HG03039 (cell line): ENCODE data around the gene SKP2.
"Not testable (repeated sequence)": the region's sequence is repeated elsewhere in the genome, so short reads cannot be mapped to it uniquely, and the experiment has no call there.

ENCODE experiments used
- ATAC-seq: cut with Tn5 transposase; IDR thresholded peaks from one replicate; pipeline ENCODE4 v1.9.1; 2021; ENCODE audit warnings: mild to moderate bottlenecking, moderate library complexity; ENCODE audit not compliant: unreplicated experiment

SKP2 gene

GRCh38 chr5:36198281-36198680, 46.4 kb downstream of the SKP2 start:
- no peak for ATAC-seq

GRCh38 chr5:36198783-36199182, 46.9 kb downstream of the SKP2 start:
- not testable (repeated sequence) for ATAC-seq

- ATAC-seq = no peak
These were observed 47.7 kb downstream of the SKP2 start for GRCh38 chr5:36199620-36200019.

DNA sequence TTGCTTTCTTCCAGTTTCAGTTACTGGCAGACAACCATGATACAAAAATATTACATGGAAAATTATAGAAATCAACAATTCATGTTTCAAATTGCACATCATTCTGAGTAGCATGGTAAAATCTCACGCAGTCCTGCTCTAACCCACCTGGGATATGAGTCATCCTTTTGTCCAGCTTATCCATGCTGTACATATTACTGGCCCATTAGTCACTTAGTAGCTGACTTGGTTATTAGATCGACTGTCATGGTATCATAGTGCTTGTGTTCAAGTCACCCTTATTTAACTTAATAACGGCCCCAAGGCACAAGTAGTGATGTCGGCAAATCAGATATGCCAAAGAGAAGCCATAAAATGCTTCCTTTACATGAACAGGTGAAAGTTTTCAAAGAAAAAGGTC, 48.6 kb downstream of the SKP2 start:
- ATAC-seq = no peak

GRCh38 chr5:36202521-36202961, 50.6 kb downstream of the SKP2 start:
- no peak for ATAC-seq

DNA sequence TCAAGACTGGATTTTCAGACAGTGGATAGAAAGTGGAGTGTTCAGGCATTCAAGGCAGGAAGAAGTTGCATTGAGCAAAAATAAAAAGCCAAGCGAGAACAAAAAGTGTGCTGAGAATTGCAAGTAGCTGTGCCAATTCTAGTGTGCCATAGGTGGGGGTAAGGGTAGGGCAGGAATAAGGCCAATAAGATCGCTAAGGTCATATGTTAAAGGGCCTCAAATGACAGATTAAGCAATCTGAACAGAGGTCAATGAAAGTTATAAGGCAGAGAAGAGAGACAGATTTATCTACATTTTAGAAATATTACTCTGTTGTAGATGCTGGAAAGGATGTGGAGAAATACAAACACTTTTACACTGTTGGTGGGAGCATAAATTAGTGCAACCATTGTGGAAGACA, 53.4 kb downstream of the SKP2 start:
- no peak for ATAC-seq

DNA sequence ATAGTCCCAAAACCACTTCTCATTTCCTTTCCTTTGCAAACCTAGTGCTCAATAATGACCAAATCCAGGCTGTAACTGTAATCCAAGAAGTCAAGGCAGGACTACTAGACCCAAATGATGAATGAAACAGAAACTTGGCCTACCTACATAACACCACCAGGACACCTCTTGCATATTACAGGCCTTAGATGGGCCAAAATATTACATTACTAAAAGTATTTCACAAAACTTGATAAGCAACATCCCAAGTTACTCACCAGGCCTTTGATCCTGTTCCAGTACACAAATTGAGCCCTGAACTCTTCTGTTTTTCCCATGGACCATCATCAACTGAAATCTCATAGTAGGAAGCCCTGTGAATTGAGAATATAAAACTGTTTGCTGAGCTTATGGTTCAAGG, 55.0 kb downstream of the SKP2 start:
- no peak for ATAC-seq

DNA sequence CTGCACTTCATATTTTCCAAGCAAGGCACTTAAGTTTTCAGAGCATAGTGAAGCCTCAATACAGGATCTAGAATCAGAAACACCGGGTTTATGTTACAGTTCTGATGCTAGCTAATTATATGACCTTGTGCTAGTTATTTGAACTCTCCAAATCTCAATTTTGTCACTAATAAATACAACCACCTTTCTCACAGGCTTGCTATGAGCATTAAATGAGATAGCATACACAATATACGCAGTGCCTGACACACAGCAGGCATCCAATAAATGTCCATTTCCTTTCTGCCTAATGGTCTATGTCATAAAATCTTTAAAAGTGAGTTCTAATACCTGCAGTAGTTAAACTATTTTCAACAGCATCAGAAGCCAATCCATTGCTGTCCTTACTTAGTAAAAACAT, 56.9 kb downstream of the SKP2 start:
- no peak for ATAC-seq

DNA sequence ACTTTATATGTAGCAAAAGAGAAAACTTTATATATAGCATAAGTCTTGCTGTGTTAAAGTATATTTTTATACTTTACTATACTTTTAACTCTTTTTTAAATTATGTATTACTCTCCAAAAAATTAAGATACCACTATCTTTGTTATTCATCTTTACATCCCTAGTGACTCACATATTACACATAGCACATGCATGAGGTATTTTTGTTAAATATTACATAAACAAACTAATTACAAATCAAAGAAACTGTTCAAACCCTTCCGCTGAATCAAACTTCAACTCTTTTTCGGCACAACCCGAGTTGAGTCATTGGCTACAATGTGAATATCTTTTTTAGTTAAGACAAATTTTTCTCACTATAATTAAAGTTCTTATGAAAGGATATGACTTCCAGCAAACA, 57.8 kb downstream of the SKP2 start:
- no peak for ATAC-seq

GRCh38 chr5:36214436-36214835, 62.5 kb downstream of the SKP2 start:
- ATAC-seq = no peak

- no peak for ATAC-seq
These were observed 64.0 kb downstream of the SKP2 start for GRCh38 chr5:36215910-36216309.

GRCh38 chr5:36217567-36217966, 65.7 kb downstream of the SKP2 start:
- ATAC-seq = no peak

- no peak for ATAC-seq
These were observed 66.1 kb downstream of the SKP2 start for GRCh38 chr5:36217988-36218387.

- ATAC-seq = no peak
These were observed 70.7 kb downstream of the SKP2 start for GRCh38 chr5:36222620-36223019.

- no peak for ATAC-seq
These were observed 75.1 kb downstream of the SKP2 start for GRCh38 chr5:36227046-36227445.

DNA sequence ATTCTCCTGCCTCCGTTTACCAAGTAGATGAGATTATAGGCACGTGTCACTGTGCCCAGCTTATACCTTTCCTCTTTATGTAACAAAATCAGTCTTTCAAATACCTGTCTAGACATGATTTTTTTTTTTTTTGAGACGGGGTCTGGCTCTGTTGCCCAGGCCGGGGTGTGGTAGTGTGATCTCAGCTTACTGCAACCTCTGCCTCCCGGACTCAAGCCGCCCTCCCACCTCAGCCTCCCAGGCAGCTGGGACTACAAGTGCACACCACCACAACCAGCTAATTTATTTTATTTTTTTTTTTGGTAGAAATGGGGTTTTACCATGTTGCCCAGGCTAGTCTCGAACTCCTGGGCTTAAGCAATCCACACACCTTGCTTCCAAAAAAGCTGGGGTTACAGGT, 76.6 kb downstream of the SKP2 start:
- no peak for ATAC-seq

DNA sequence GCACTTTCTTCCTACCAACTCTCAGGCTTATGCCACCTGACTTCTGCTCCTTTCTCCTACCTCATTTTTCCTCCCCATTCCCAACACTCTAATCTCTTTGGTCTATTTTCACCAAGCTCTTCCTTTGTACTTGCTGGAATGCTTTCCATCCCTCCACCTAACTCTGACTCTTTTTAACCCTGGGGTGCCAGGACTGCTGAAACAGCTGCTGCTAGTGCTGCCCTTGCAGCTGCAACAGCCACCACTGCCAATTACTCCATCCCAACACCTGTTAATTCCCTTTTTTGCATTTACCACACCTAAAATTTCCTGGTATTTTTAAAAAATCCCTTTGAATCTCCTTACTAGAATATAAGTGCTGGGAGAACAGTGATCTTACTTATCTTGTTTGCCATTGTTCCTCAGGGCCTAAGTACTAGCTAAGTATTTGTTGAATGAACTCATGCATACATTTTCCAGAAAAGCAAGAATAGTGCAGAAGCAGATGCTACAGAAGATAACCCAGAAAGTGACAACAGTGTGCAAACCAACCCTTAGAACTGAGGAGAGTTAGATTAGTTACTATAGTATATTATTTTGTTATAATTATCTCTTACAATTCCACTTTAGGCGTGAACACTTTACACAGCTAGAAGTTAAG, 78.4 kb downstream of the SKP2 start:
- ATAC-seq = no peak

- ATAC-seq = no peak
These were observed 80.6 kb downstream of the SKP2 start for GRCh38 chr5:36232533-36232932.
